H1 (cell line): ENCODE results near the gene STK26. TPM values are rescaled to one million over a fixed set of nuclear protein-coding genes. Genes with fewer than 3 reads are reported as not detected.

Source experiments
- CTCF ChIA-PET: fragments of 300-600 bp; sonication (Branson Sonifier 250); formaldehyde crosslinking; loops from one replicate; lab custom pipeline; 2021; ENCODE audit not compliant: partially characterized antibody; lab: Charles Lee
- POLR2A ChIA-PET: fragments of 300-600 bp; sonication (Branson Sonifier 250); formaldehyde crosslinking; loops from one replicate; lab custom pipeline; 2021; ENCODE audit warnings: inconsistent platforms; ENCODE audit not compliant: partially characterized antibody; lab: Charles Lee
- DNase-seq, 2 experiments: peaks; one replicate each; pipeline versions ENCODE4 v3.0.0 to v3.0.0-alpha.2; 2010 to 2022; ENCODE audit warnings: low spot score in 2 of 2, low read depth in 1 of 2, mixed read lengths in 1 of 2
- FAIRE-seq: peaks from 2 replicates; lab custom pipeline; 2011; peaks lifted over from hg19 to GRCh38; lab: Jason Lieb, UNC
- H2AFZ ChIP-seq: 2 replicates; pipeline ENCODE4 v1.8.1; 2012; ENCODE audit warnings: low read length, inconsistent platforms
- H2AK5ac ChIP-seq: 2 replicates; pipeline ENCODE4 v1.6.1; 2013; ENCODE audit warnings: low read depth, low read length
- H2BK120ac ChIP-seq: replicated peaks from 2 replicates; pipeline ENCODE3; 2013; ENCODE audit warnings: low read depth, low read length, inconsistent platforms
- H2BK12ac ChIP-seq: 2 replicates; pipeline ENCODE4 v1.6.1; 2013; ENCODE audit warnings: low read depth, low read length
- H2BK15ac ChIP-seq: 2 replicates; pipeline ENCODE4 v1.6.1; 2013; ENCODE audit warnings: low read length
- H2BK20ac ChIP-seq: 2 replicates; pipeline ENCODE4 v1.6.1; 2013; ENCODE audit warnings: low read length
- H2BK5ac ChIP-seq: 2 replicates; pipeline ENCODE4 v1.6.1; 2013; ENCODE audit warnings: low read depth, low read length
- H3K14ac ChIP-seq: 2 replicates; pipeline ENCODE4 v1.6.1; 2013; ENCODE audit warnings: inconsistent platforms; ENCODE audit not compliant: insufficient read length
- H3K18ac ChIP-seq: 2 replicates; pipeline ENCODE4 v1.6.1; 2013; ENCODE audit warnings: low read length; ENCODE audit errors: extremely low read depth
- H3K23ac ChIP-seq: 2 replicates; pipeline ENCODE4 v1.6.1; 2013; ENCODE audit warnings: inconsistent platforms; ENCODE audit not compliant: insufficient read length
- H3K23me2 ChIP-seq: 2 replicates; pipeline ENCODE4 v1.6.1; 2013; ENCODE audit warnings: low read depth, low read length
- H3K27ac ChIP-seq: 2 replicates; pipeline ENCODE4 v1.6.1; 2011; ENCODE audit warnings: low read depth, low read length, inconsistent platforms
- H3K27me3 ChIP-seq, 4 experiments: replicated peaks in 1 of 4; 1 replicate in 1 of 4; 2 replicates in 3 of 4; pipeline versions ENCODE4 v1.6.1 to v1.8.1; 2011 to 2013; ENCODE audit warnings: low read length in 3 of 4, mild to moderate bottlenecking in 3 of 4, inconsistent platforms in 2 of 4, mixed read lengths in 2 of 4, moderate library complexity in 1 of 4; ENCODE audit not compliant: control insufficient read depth in 3 of 4, insufficient read depth in 3 of 4; ENCODE audit errors: extremely low read depth in 1 of 4
- H3K36me3 ChIP-seq, 4 experiments: 2 replicates each; pipeline versions ENCODE4 v1.6.1 to v1.8.1; 2011 to 2013; ENCODE audit warnings: mild to moderate bottlenecking in 4 of 4, low read length in 3 of 4, moderate library complexity in 2 of 4, control low read depth in 1 of 4, inconsistent platforms in 1 of 4; ENCODE audit not compliant: insufficient read depth in 4 of 4, control insufficient read depth in 2 of 4
- H3K4ac ChIP-seq: replicated peaks from 2 replicates; pipeline ENCODE3; 2013; ENCODE audit warnings: low read length, low read depth, mixed read lengths, inconsistent platforms; ENCODE audit not compliant: insufficient read length
- H3K4me1 ChIP-seq, 4 experiments: replicated peaks in 1 of 4; 1 replicate in 1 of 4; 2 replicates in 3 of 4; pipeline versions ENCODE4 v1.6.1 to v1.8.1; 2011 to 2013; ENCODE audit warnings: low read length in 3 of 4, inconsistent platforms in 2 of 4, mixed read lengths in 1 of 4; ENCODE audit not compliant: insufficient read depth in 4 of 4, control insufficient read depth in 3 of 4
- H3K4me2 ChIP-seq, 2 experiments: 2 replicates each; pipeline versions ENCODE4 v1.6.1 to v1.8.1; 2011 to 2013; ENCODE audit warnings: low read depth in 2 of 2, low read length in 2 of 2, control low read depth in 1 of 2, inconsistent platforms in 1 of 2, mild to moderate bottlenecking in 1 of 2; ENCODE audit not compliant: insufficient read depth in 1 of 2
- H3K4me3 ChIP-seq, 4 experiments: fragments of 200-600, 300-600 bp in 1 of 4; sonication (generic), shearing (Covaris generic), sonication (Bioruptor Twin) in 1 of 4; 2 replicates each; pipeline versions ENCODE4 v1.5.1 to v1.8.1; 2011 to 2016; ENCODE audit warnings: low read length in 4 of 4, low read depth in 3 of 4, control low read depth in 2 of 4, inconsistent platforms in 2 of 4, mild to moderate bottlenecking in 2 of 4, mixed read lengths in 1 of 4, moderate library complexity in 1 of 4; ENCODE audit not compliant: insufficient read depth in 2 of 4; ENCODE audit errors: extremely low read depth in 1 of 4
- H3K56ac ChIP-seq: replicated peaks from 2 replicates; pipeline ENCODE3; 2013; ENCODE audit warnings: low read depth, mild to moderate bottlenecking, mixed read lengths, low read length, inconsistent platforms; ENCODE audit not compliant: insufficient read length
- H3K79me1 ChIP-seq: 2 replicates; pipeline ENCODE4 v1.6.1; 2013; ENCODE audit warnings: low read depth, low read length, control low read depth
- H3K79me2 ChIP-seq, 2 experiments: 2 replicates each; pipeline versions ENCODE4 v1.6.1 to v1.8.1; 2012 to 2013; ENCODE audit warnings: low read length in 2 of 2, mild to moderate bottlenecking in 2 of 2, inconsistent platforms in 1 of 2; ENCODE audit not compliant: insufficient read depth in 2 of 2, control insufficient read depth in 1 of 2
- H3K9ac ChIP-seq, 4 experiments: replicated peaks in 1 of 4; 1 replicate in 1 of 4; 2 replicates in 3 of 4; pipeline versions ENCODE4 v1.6.1 to v1.8.1; 2011 to 2013; ENCODE audit warnings: low read depth in 3 of 4, low read length in 3 of 4, control low read depth in 2 of 4, mild to moderate bottlenecking in 2 of 4, moderate library complexity in 2 of 4, inconsistent platforms in 1 of 4; ENCODE audit errors: extremely low read depth in 1 of 4
- H3K9me3 ChIP-seq, 2 experiments: 2 replicates each; pipeline versions ENCODE4 v1.6.1 to v1.8.1; 2012 to 2013; ENCODE audit warnings: mild to moderate bottlenecking in 2 of 2, moderate library complexity in 2 of 2, control low read depth in 1 of 2, inconsistent platforms in 1 of 2, low read depth in 1 of 2, low read length in 1 of 2, mixed read lengths in 1 of 2; ENCODE audit not compliant: insufficient read depth in 2 of 2
- H4K20me1 ChIP-seq, 2 experiments: replicated peaks in 1 of 2; 2 replicates each; pipeline versions ENCODE3 to v1.8.1; 2011 to 2013; ENCODE audit warnings: inconsistent platforms in 2 of 2, low read length in 2 of 2, mild to moderate bottlenecking in 1 of 2; ENCODE audit not compliant: insufficient read depth in 2 of 2, control insufficient read depth in 1 of 2
- H4K5ac ChIP-seq: 2 replicates; pipeline ENCODE4 v1.6.1; 2013; ENCODE audit warnings: low read length, low read depth, mixed read lengths, inconsistent platforms; ENCODE audit not compliant: insufficient read length
- H4K8ac ChIP-seq: 2 replicates; pipeline ENCODE4 v1.8.0; 2013; ENCODE audit warnings: mild to moderate bottlenecking, moderate library complexity, low read length, inconsistent platforms; ENCODE audit not compliant: insufficient read depth; ENCODE audit errors: extremely low read depth
- H4K91ac ChIP-seq: replicated peaks from 2 replicates; pipeline ENCODE3; 2013; ENCODE audit warnings: low read length, mixed read lengths, inconsistent platforms; ENCODE audit not compliant: insufficient read length
- ASH2L ChIP-seq: fragments of 200-600, 300-600 bp; sonication (generic); IDR thresholded peaks from one replicate; pipeline ENCODE4 v1.7.1; 2017; ENCODE audit warnings: low read length
- RAD21 ChIP-seq, 2 experiments: IDR thresholded peaks in 1 of 2; conservative IDR thresholded peaks in 1 of 2; 2 replicates each; pipeline ENCODE4 v1.6.1; 2011; ENCODE audit warnings: low read depth in 2 of 2, low read length in 2 of 2, improper control_type of control experiment in 1 of 2, inconsistent platforms in 1 of 2, mild to moderate bottlenecking in 1 of 2, moderate library complexity in 1 of 2
- WGBS, 2 experiments: shearing (Covaris generic) in 1 of 2; methylation state at CpG; one replicate each; pipeline versions ENCODE4 v1.1.6 to v1.1.7; 2013 to 2015; ENCODE audit warnings: low lambda C conversion rate in 2 of 2, mixed read lengths in 2 of 2, inconsistent platforms in 1 of 2, low coverage in 1 of 2, missing lambda C conversion rate in 1 of 2; ENCODE audit not compliant: insufficient replicate concordance in 2 of 2, insufficient coverage in 1 of 2, insufficient read length in 1 of 2; ENCODE audit errors: extremely low coverage in 1 of 2, missing lambda C conversion rate in 1 of 2; 5-methylcytosine and 5-hydroxymethylcytosine counted together
- polyA plus RNA-seq, 7 experiments: library from polyadenylated mRNA; depleted of rRNA in 3 of 7; stranded (reverse) in 5 of 7; unstranded in 2 of 7; fragments of >200 nt in 5 of 7; fragments of 200-250 nt in 2 of 7; gene quantifications; 1 replicate in 5 of 7; 2 replicates in 1 of 7; 4 replicates in 1 of 7; pipeline versions ENCODE4 v1.2.1 to v1.2.3, GENCODE V29; 2011 to 2013; ENCODE audit warnings: missing spikeins in 2 of 7, mixed read lengths in 2 of 7
- total RNA-seq: library from RNA; stranded (reverse); fragmentation: NEBNext Ultra II Directional; extraction: Animal tissue kit (Norgen Biotek cat#: 25700); gene quantifications from 2 replicates; pipeline ENCODE4 v1.2.1, GENCODE V29; 2021

Gene STK26
- total and polyA plus RNA-seq, 2 of the 8 experiments (the other 6 are each of a cell fraction or from before 2014, with no cell fraction given) = 24.2 to 98.2 TPM

DNA sequence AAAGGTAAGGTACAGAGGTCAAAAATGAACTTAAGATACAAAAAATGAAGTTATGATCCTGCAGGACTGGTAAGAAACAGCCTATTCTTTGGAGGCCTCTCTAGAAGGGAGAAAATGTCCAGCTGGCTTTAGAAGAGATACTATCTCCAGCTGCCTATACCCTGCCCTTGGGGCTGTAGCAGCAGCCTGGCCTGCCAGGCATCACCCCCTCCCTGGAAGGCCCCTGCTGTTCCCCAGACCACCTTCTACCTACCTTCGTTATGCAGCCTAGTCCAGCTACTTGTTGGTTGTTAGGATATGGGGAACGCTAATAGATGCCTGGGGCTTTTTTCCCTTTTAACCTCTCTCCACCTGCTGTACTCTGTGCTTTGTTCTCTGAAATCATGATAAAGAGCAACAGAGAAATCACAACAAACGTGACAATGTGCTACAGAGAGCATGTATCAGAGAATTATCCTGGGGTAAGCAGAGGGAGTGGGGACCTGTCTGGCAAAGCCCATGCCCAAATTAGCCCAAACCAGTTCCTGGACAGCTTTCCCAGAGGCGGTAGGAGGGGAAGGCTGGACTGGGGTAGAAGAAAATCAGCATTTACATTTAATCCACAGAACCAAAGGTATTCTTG lies 70.2 kb downstream of the STK26 start:
- TF ChIP-seq ASH2L = no peak
- no peak for TF ChIP-seq RAD21 (IDR thresholded peaks at IDR 0.05 in 1 of 2, conservative IDR thresholded peaks at IDR 0.05 in 1 of 2; ENCODE audit: low read depth in 2 of 2, low read length in 2 of 2)
- TF ChIP-seq, all 59 proteins: peak for 0
- Histone ChIP-seq H3K56ac (no peak overlapping the region), H4K91ac (no peak overlapping the region), H4K8ac (no peak overlapping the region), H3K18ac (no peak overlapping the region), H2AFZ (no peak overlapping the region), H3K27ac (no peak overlapping the region), H3K4ac (no peak overlapping the region), H2BK12ac (no peak overlapping the region), H3K79me1 (no peaks in the 10 kb centered on the region), H3K23ac (no peak overlapping the region), H3K23me2 (no peaks in the 10 kb centered on the region), H3K4me1 (no peaks in the 10 kb centered on the region), H3K27me3 (no peaks in the 10 kb centered on the region), H2BK5ac (no peak overlapping the region), H2BK120ac (no peak overlapping the region), H3K9me3 (no peaks in the 10 kb centered on the region), H2BK15ac (no peak overlapping the region), H3K36me3 (no peaks in the 10 kb centered on the region), H4K20me1 (no peaks in the 10 kb centered on the region), H2AK5ac (no peak overlapping the region), H3K4me2 (no peak overlapping the region), H3K4me3 (no peak overlapping the region), H3K9ac (no peak overlapping the region), H4K5ac (no peak overlapping the region), H2BK20ac (no peak overlapping the region), H3K14ac (no peak overlapping the region), H3K79me2 (no peaks in the 10 kb centered on the region)
- WGBS, 2 experiments = 75% methylated on average over 4 of the region's 4 CpGs; no CpG with 5 or more reads in 1 of the 2 experiments
- DNase-seq (no peak), FAIRE-seq (no peak)
- POLR2A ChIA-PET = no interaction called here
- CTCF ChIA-PET = interaction anchor here (1.2 to 2.6 kb wide), 9 partner anchors 9 to 252 kb away, joined by 3 to 17 read pairs (median 5); partner anchors contain the start of gene RAP2C
